ENCODE results near the gene IFNA14.
"Not testable (repeated sequence)": the region's sequence is repeated elsewhere in the genome, so short reads cannot be mapped to it uniquely, and the experiment has no call there.

The IFNA14 gene

DNA sequence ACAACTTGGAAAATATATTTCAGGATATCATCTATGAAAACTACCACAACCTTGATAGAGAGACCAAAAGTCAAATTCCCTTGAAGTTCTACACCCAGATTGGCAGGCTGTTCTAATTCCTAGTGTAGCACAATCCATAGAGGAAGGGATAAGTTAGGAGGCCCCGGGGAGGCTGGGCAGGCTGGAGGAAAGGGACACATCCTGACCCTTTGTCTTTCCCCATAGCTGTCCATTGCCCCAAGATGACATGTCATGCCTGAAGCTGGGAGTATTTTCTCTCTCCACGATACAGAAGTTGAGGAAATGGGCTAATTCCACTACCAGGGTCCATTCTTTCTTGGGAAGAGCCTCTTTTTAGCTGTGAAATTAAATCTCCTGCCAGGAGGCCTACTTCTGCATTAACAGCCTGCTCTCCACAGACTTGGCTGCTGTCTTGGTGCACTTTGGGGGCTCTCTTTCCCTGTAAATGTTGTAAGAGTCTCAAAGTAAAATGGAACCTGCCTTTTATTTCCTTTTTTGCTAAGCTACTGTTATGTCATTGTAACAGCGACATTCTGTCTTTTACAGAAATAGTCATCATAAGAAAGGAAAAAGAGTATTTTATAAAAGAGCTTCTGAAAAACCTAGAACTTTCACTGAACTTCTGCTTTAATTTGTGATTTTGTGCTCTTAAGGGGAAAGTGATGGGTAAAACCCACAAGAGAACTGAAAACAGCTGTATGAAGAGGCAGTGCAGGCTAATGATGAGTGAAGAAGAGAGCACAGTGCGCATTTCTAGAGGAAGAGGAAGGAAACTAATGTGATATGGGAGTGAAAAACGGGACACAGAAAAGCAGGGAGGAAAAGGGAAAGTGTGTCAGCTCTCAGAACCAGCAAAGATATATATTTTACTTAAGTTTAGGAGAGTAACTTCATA is 26.1 kb downstream of the IFNA14 start:
- not testable (repeated sequence) for H3K27me3 ChIP-seq (ENCODE audit: low read depth, low read length); H3K9me3 ChIP-seq (ENCODE audit: control insufficient read depth in 1 of 2, low read length in 2 of 2); H3K36me3 ChIP-seq (ENCODE audit: control insufficient read depth in 1 of 2, insufficient read depth in 2 of 2, low read length in 2 of 2); H3K4me1 ChIP-seq (ENCODE audit: control insufficient read depth in 1 of 2, insufficient read depth in 2 of 2, low read length in 2 of 2); H3K27ac ChIP-seq (ENCODE audit: low read length); H3K4me3 ChIP-seq (ENCODE audit: low read depth in 1 of 2, low read length in 2 of 2)

DNA sequence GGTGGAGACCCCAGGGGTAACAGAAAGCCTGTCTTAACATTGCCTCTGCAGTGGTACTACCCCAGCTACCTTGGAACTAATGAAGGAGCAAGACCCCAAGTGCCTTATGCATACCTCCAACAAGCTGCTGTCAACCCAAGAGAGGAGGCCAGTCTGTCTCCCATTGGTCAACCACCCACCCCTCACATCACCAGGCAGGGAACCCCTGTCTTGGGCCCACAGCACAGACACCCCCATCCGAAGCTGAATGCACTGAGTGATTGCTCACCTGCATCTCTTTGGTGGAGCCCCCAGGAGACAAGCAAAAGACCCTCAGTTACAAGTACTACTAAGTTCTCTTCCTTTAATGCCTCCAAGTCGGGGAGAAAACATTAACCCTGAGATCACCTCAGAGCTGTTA is 27.6 kb downstream of the IFNA14 start:
- not testable (repeated sequence) for H3K27ac ChIP-seq (ENCODE audit: low read length); H3K27me3 ChIP-seq (ENCODE audit: low read depth, low read length); H3K36me3 ChIP-seq (ENCODE audit: control insufficient read depth in 1 of 2, insufficient read depth in 2 of 2, low read length in 2 of 2); H3K4me1 ChIP-seq (ENCODE audit: control insufficient read depth in 1 of 2, insufficient read depth in 2 of 2, low read length in 2 of 2); H3K9me3 ChIP-seq (ENCODE audit: control insufficient read depth in 1 of 2, low read length in 2 of 2); H3K4me3 ChIP-seq (ENCODE audit: low read depth in 1 of 2, low read length in 2 of 2)

DNA sequence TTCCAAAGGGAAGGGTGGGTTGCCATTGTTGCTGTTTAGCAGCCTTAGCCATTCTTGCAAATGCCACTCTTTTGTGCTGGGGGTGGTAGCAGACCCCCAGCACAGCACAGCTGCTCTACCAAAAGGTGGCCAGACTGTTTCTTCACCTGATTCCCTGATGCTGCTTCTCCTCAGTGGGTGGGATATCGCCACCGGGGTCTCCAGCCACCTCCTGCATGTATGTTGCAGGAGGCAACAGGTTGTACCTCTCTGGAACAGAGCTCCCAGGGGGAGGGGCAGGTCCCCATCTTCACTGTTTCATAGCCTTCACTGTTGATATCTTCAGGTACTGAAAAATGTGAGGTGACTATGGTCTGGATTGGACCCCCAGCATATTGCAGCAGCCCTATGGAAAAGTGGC is 29.0 kb downstream of the IFNA14 start:
- H3K9me3 ChIP-seq (ENCODE audit: control insufficient read depth in 1 of 2, low read length in 2 of 2); H3K36me3 ChIP-seq (ENCODE audit: control insufficient read depth in 1 of 2, insufficient read depth in 2 of 2, low read length in 2 of 2); H3K27me3 ChIP-seq (ENCODE audit: low read depth, low read length); H3K4me3 ChIP-seq (ENCODE audit: low read depth in 1 of 2, low read length in 2 of 2); H3K27ac ChIP-seq (ENCODE audit: low read length); H3K4me1 ChIP-seq (ENCODE audit: control insufficient read depth in 1 of 2, insufficient read depth in 2 of 2, low read length in 2 of 2): not testable (repeated sequence)

DNA sequence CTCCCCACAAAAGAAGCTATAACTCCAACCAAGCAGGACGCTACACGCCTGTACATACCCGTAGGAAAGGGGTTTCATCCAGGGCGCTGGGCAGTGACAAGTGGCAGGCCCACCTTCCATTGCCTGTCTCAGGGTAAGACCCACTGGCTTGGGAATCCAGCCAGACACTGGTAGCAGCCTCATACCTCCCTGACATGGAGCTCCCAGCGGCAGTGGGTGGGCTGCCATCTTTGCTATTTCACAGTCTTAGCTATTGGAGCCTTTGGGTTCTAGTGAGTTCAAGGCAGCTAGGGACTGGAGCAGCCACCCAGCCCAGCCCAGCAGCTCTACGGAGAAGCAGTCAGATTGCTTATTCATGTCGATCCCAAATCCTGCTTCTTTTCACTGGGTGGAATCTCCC is 29.5 kb downstream of the IFNA14 start:
- Histone ChIP-seq H3K36me3 (ENCODE audit: control insufficient read depth in 1 of 2, insufficient read depth in 2 of 2, low read length in 2 of 2) (no peaks in the 10 kb centered on the region), H3K9me3 (ENCODE audit: control insufficient read depth in 1 of 2, low read length in 2 of 2) (no peaks in the 10 kb centered on the region), H3K27me3 (ENCODE audit: low read depth, low read length) (no peaks in the 10 kb centered on the region), H3K4me3 (ENCODE audit: low read depth in 1 of 2, low read length in 2 of 2) (no peak overlapping the region), H3K27ac (ENCODE audit: low read length) (no peak overlapping the region), H3K4me1 (ENCODE audit: control insufficient read depth in 1 of 2, insufficient read depth in 2 of 2, low read length in 2 of 2) (no peaks in the 10 kb centered on the region)

DNA sequence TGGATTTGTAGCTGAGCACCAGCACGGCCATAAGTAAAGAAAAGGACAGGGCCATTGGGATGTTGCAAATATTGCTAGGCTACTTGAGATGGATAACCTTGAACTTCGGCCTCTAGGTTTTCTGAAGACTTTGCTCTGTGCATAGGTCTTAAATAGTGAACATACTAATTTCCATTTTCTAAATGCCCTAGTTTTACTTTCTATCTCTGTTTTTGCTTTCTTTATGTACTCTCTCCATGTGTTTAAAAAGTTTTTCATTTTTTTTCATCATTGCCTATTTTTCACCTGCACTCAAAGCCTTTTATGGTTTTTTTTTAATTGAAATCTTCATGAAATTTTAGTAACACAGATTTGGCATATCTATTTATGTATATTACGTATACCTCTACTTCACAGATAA is 32.8 kb downstream of the IFNA14 start, which contains the start of gene IFNA10:
Gene IFNA10, minus strand, starts transcription at position 101 of the 400 bp plus-strand sequence. Its CDS starts 46 bp downstream, at position 55.
- not testable (repeated sequence) for H3K4me3 ChIP-seq (ENCODE audit: low read depth in 1 of 2, low read length in 2 of 2); H3K27me3 ChIP-seq (ENCODE audit: low read depth, low read length); H3K4me1 ChIP-seq (ENCODE audit: control insufficient read depth in 1 of 2, insufficient read depth in 2 of 2, low read length in 2 of 2); H3K36me3 ChIP-seq (ENCODE audit: control insufficient read depth in 1 of 2, insufficient read depth in 2 of 2, low read length in 2 of 2); H3K9me3 ChIP-seq (ENCODE audit: control insufficient read depth in 1 of 2, low read length in 2 of 2); H3K27ac ChIP-seq (ENCODE audit: low read length)

DNA sequence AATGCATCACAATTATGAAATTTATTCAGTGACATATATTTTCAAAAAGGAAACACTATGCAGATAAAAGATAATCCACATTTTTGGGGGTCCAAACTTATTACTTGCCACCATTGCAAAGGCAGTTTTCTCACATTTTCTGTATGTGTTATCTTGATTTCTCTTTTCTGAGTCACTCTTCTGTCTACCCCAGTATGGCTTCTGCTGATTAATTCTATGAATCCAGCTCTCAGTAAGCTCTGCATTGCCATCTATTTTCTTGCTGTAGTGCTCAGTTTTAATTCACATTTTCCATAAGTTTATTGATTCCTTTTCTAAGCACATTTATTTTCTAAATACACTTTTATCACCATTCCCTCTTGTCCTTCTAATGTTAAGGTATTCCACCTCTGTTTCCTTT is 34.6 kb downstream of the IFNA14 start:
- no peaks in the 10 kb centered on the region for H3K9me3 ChIP-seq (ENCODE audit: control insufficient read depth in 1 of 2, low read length in 2 of 2)
- no peak overlapping the region for H3K27ac ChIP-seq (ENCODE audit: low read length)
- no peaks in the 10 kb centered on the region for H3K27me3 ChIP-seq (ENCODE audit: low read depth, low read length)
- H3K4me3 ChIP-seq (ENCODE audit: low read depth in 1 of 2, low read length in 2 of 2) = no peak overlapping the region
- no peaks in the 10 kb centered on the region for H3K36me3 ChIP-seq (ENCODE audit: control insufficient read depth in 1 of 2, insufficient read depth in 2 of 2, low read length in 2 of 2)
- no peaks in the 10 kb centered on the region for H3K4me1 ChIP-seq (ENCODE audit: control insufficient read depth in 1 of 2, insufficient read depth in 2 of 2, low read length in 2 of 2)

DNA sequence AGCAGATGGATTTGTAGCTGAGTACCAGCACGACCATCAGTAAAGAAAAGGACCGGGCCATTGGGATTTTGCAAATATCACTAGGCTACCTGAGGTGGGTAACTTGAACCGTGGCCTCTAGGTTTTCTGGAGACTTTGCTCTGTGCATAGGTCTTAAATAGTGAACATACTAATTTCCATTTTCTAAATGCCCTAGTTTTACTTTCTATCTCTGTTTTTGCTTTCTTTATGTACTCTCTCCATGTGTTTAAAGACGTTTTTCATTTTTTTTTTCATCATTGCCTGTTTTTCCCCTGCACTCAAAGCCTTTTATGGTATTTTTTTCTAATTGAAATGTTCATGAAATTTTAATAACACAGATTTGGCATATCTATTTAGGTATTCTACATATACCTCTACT is 37.7 kb downstream of the IFNA14 start, which contains the start of gene IFNA7:
Gene IFNA7, minus strand, starts transcription at position 101 of the 400 bp plus-strand sequence. Its CDS starts 40 bp downstream, at position 61.
- not testable (repeated sequence) for H3K27me3 ChIP-seq (ENCODE audit: low read depth, low read length); H3K36me3 ChIP-seq (ENCODE audit: control insufficient read depth in 1 of 2, insufficient read depth in 2 of 2, low read length in 2 of 2); H3K4me3 ChIP-seq (ENCODE audit: low read depth in 1 of 2, low read length in 2 of 2); H3K9me3 ChIP-seq (ENCODE audit: control insufficient read depth in 1 of 2, low read length in 2 of 2); H3K27ac ChIP-seq (ENCODE audit: low read length); H3K4me1 ChIP-seq (ENCODE audit: control insufficient read depth in 1 of 2, insufficient read depth in 2 of 2, low read length in 2 of 2)

DNA sequence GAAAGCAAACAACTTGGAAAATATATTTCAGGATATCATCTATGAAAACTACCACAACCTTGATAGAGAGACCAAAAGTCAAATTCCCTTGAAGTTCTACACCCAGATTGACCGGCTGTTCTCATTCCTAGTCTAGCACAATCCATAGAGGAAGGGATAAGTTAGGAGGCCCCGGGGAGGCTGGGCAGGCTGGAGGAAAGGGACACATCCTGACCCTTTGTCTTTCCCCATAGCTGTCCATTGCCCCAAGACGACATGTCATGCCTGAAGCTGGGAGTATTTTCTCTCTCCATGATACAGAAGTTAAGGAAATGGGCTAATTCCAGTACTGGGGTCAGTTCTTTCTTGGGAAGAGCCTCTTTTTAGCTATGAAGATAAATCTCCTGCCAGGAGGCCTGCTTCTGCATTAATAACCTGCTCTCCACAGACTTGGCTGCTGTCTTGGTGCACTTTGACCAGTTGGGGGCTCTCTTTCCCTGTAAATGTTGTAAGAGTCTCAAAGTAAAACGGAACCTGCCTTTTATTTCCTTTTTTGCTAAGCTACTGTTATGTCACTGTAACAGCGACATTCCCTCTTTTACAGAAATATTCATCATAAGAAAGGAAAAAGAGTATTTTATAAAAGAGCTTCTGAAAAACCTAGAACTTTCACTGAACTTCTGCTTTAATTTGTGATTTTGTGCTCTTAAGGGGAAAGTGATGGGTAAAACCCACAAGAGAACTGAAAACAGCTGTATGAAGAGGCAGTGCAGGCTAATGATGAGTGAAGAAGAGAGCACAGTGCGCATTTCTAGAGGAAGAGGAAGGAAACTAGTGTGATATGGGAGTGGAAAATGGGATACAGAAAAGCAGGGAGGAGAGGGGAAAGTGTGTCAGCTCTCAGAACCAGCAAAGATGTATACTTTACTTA is 44.7 kb downstream of the IFNA14 start:
- H3K27ac ChIP-seq (ENCODE audit: low read length); H3K9me3 ChIP-seq (ENCODE audit: control insufficient read depth in 1 of 2, low read length in 2 of 2); H3K27me3 ChIP-seq (ENCODE audit: low read depth, low read length); H3K36me3 ChIP-seq (ENCODE audit: control insufficient read depth in 1 of 2, insufficient read depth in 2 of 2, low read length in 2 of 2); H3K4me1 ChIP-seq (ENCODE audit: control insufficient read depth in 1 of 2, insufficient read depth in 2 of 2, low read length in 2 of 2); H3K4me3 ChIP-seq (ENCODE audit: low read depth in 1 of 2, low read length in 2 of 2): not testable (repeated sequence)
